NCI-H2227 treated with DMSO at 0.1 percent for 48 hours (cell line): ENCODE results near the gene BTN2A1.
A peak's percentile ranks its signal among the peaks of the same experiment; 100 is the strongest.
"Not testable (repeated sequence)": the region's sequence is repeated elsewhere in the genome, so short reads cannot be mapped to it uniquely, and the experiment has no call there.

Experiments
- DNase-seq: peaks from one replicate; lab custom pipeline; 2025; lab: John Stamatoyannopoulos, UW

Gene BTN2A1

GRCh38 chr6:26493258-26493657, 35.5 kb downstream of the BTN2A1 start:
- no peak for DNase-seq

- no peak for DNase-seq
These were observed 36.4 kb downstream of the BTN2A1 start for GRCh38 chr6:26494117-26494516.

DNA sequence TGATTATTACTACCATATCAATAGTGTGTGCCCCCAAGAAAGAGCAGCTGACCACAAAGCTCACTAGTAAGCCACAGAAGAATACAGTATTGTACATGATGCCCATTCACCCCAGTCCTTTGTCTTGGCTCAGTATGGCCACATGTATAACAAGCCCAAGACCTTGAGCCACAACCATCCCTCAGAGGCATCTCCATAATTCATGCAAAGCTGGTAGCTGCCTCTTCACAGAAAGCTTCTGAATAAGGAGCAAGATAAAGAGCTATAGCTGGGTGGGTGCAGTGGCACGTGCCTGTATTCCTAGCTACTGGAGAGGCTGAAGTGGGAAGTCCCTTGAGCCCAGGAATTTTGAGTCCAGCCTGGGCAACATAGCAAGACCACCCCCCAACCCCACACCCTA, 37.5 kb downstream of the BTN2A1 start:
- no peak for DNase-seq

DNA sequence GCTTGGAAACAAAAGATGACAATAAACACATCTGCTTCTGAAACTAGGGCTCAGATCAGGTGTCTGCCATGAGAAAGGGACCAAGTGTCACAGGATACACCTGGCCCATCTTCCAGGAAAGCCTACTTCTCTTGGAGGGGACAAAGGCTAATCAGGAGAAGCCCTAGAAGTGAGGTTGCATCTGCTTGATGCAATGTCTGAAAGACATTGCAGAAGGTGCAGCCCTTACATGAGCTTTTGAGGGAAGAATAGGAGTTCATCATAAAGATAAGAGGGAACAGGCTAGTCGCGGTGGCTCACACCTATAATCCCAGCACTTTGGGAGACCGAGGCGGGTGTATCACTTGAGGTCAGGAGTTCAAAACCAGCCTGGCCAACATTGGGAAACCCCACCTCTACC, 39.9 kb downstream of the BTN2A1 start:
- no peak for DNase-seq

GRCh38 chr6:26500102-26500501, 42.3 kb downstream of the BTN2A1 start, which contains the start of gene BTN1A1:
BTN1A1 (plus strand) TSS chr6:26500303; CDS start chr6:26501287, 984 bp downstream.
- DNase-seq: no peak

- DNase-seq: peak; percentile 60
These were observed 43.8 kb downstream of the BTN2A1 start for GRCh38 chr6:26501482-26501986.

DNA sequence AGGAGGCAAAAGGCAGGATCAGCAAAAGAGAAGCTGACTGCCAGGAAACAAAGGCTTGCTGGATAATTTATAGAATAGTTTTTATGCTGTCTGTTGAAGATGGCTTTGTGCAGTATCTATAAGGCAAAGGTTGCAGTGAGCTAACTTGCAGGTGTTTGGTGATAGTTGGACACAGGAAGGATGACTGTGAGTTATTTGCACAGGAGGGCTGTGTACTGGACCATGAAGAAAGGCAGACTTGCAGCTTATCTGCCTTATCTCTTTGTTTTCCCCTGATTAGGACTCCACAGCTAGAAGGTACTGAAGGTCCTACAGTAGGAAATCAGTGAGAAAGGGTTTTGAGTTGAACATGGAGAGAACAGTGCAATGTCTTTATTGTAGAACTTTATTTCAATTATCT, 44.4 kb downstream of the BTN2A1 start:
- DNase-seq: peak; percentile 3

DNA sequence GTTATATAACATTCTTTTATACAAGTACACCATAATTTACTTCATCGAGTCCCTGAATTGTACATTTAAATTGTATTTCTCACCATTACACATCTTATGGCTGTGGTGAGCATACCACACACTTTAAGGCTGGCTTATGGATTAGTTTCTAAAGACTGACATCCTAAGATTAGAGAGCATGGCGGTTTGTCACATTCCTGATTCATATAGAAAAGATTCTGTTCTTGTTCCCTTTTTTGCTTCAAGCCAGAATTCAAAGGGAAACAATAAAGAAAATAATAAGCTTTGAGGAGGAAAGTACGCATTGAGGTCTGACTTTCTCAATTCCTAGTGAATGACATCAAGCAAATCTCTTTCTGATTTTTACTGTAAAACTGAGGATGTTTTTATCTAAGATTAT, 44.9 kb downstream of the BTN2A1 start:
- no peak for DNase-seq

GRCh38 chr6:26507658-26508057, 49.9 kb downstream of the BTN2A1 start:
- DNase-seq: no peak

GRCh38 chr6:26511033-26511432, 53.3 kb downstream of the BTN2A1 start:
- not testable (repeated sequence) for DNase-seq

DNA sequence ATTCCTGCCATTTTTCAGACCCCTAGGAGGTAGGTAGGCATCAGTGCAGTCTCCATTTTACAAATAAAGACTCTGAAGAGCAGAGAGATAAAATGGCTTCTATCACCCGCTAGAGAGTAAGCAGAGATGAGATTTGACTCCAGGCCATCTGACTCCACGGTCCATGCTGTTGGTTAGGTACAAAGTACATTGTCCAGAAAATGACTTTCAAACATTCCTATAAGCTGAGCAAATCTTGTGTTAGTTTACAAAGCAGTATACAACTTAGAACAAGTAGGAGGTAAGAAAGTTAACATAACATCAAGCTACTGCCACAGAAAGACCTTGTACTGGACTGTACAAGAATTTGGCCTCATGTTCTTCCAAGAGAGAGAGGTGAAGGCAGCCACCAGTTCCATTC, 57.2 kb downstream of the BTN2A1 start:
- DNase-seq: no peak

DNA sequence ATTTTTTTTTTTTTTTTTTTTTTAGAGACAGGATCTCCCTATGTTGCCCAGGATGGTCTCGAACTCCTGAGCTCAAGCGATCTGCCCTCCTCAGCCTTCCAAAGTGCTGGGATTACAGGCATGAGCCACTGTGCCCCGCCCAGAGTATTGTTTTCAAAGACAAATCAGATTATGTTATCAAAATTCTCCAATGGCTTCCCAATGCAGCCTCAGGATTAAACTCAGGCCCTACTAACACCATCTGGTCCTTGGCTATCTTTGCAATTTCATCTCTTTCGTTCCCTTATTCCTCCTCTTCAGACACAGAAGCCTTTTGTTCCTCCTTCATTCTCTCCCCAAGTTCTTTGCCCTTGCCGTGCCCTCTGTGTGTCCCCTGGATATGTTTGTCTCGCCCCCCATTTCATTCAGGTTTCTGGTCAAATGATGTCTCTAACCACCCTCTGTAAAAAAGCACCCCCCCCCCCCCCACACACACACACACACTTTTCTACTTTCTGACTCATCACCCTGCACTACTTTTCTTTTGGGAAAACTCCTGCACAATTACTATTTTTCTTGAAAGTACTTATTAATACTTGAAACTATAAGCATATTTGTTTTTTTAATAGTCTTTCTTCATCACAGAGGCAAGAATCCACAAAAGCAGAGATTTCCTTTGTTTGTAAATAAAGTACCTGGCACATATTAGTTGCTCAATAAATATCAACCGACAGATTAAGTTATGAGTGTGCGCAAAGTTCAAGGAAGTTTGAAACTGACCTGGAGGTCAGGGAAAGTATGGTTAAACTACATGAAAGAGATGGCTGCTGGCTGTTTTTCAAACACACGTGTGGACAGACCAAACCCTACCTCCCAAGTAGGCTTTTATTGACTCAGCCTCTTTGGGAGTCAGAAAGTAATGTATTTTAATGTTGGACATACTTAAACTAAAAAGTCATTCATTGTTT, 59.0 kb downstream of the BTN2A1 start:
- DNase-seq: no peak
